GM21423 (cell line): ENCODE measurements around the gene TRPM2.
"Not testable (repeated sequence)": the region's sequence is repeated elsewhere in the genome, so short reads cannot be mapped to it uniquely, and the experiment has no call there.

ENCODE experiments used
- ATAC-seq: cut with Tn5 transposase; IDR thresholded peaks from one replicate; pipeline ENCODE4 v1.9.1; 2021; ENCODE audit warnings: mild to moderate bottlenecking, moderate library complexity; ENCODE audit not compliant: unreplicated experiment

The TRPM2 gene

GRCh38 chr21:44405948-44406872 lies 52.8 kb downstream of the TRPM2 start:
- ATAC-seq, result no peak

- no peak for ATAC-seq
Measured at GRCh38 chr21:44406953-44407352, 53.5 kb downstream of the TRPM2 start.

- no peak for ATAC-seq
Measured at GRCh38 chr21:44407493-44407892, 54.1 kb downstream of the TRPM2 start.

- ATAC-seq, result no peak
Measured at GRCh38 chr21:44408226-44408625, 54.8 kb downstream of the TRPM2 start.

GRCh38 chr21:44413566-44414290 lies 60.3 kb downstream of the TRPM2 start:
- ATAC-seq, result no peak

- no peak for ATAC-seq
Measured at GRCh38 chr21:44414291-44415072, 61.1 kb downstream of the TRPM2 start.

GRCh38 chr21:44415073-44416025 lies 61.9 kb downstream of the TRPM2 start:
- no peak for ATAC-seq

- ATAC-seq, result no peak
Measured at GRCh38 chr21:44416193-44416592, 62.8 kb downstream of the TRPM2 start.

GRCh38 chr21:44417621-44418107 lies 64.2 kb downstream of the TRPM2 start:
- ATAC-seq, result not testable (repeated sequence)

- no peak for ATAC-seq
Measured at GRCh38 chr21:44418108-44418875, 64.9 kb downstream of the TRPM2 start.

- ATAC-seq, result no peak
Measured at GRCh38 chr21:44418876-44419230, 65.4 kb downstream of the TRPM2 start.

- ATAC-seq, result no peak
Measured at GRCh38 chr21:44419679-44420078, 66.3 kb downstream of the TRPM2 start.

GRCh38 chr21:44420416-44421205 lies 67.2 kb downstream of the TRPM2 start:
- no peak for ATAC-seq

GRCh38 chr21:44421901-44422840 lies 68.8 kb downstream of the TRPM2 start:
- no peak for ATAC-seq

- peak; percentile 52 for ATAC-seq
Measured at GRCh38 chr21:44423312-44423821, 69.9 kb downstream of the TRPM2 start.

GRCh38 chr21:44423941-44424607 lies 70.7 kb downstream of the TRPM2 start:
- no peak for ATAC-seq
